ENCODE measurements around the gene IQCE.

DNA sequence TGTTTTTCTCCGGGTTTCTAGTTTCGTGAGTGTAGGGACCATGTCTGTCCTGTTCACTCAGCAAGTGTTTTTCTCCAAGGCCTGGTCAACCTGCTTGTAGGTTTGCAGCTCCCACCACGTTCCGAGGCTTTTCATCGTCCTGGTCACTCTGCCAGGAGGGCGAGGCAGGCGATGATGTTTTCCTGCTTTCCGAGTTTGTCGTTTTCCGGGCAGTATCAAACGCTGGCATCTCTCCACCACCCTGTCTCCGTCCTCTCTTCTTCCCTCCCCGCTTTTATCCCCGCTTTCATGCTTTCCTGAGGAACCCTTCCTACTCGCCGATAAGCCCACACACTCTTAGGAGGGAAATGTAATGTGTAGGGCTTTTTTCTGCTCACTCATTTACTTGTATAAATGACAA lies 11.2 kb downstream of the IQCE start:
- TF ChIP-seq RARB (CRISPR knock-in tag; IDR thresholded peaks at IDR 0.05) (no peak), GLIS3 (CRISPR knock-in tag; IDR thresholded peaks at IDR 0.05) (no peak), ZFP30 (CRISPR knock-in tag; IDR thresholded peaks at IDR 0.05) (no peak), ISL1 (CRISPR knock-in tag; IDR thresholded peaks at IDR 0.05) (no peak), TCF4 (CRISPR knock-in tag; IDR thresholded peaks at IDR 0.05; ENCODE audit: borderline replicate concordance) (no peak)
